GM12878 (cell line): ENCODE measurements around the gene CXXC4. TPM values are rescaled to one million over a fixed set of nuclear protein-coding genes. Genes with fewer than 3 reads are reported as not detected.
A peak's percentile ranks its signal among the peaks of the same experiment; 100 is the strongest.

Experiments
- ATAC-seq: fragments of 200-7000 bp; cut with Tn5 transposase; 3 replicates; pipeline ENCODE4 v1.9.1; 2020; ENCODE audit warnings: mild to moderate bottlenecking, moderate library complexity
- BruUV-seq: library from RNA; stranded (reverse); fragments of 400-500 nt; replicated peaks from 2 replicates; lab custom pipeline; 2021; lab: Mats Ljungman, UMichigan
- CTCF ChIA-PET: fragments of 300-600 bp; sonication (Branson Sonifier 250); formaldehyde crosslinking; extraction: SDS; loops from one replicate; lab custom pipeline; 2021; ENCODE audit warnings: inconsistent platforms; lab: Yijun Ruan, JAX
- POLR2A ChIA-PET: fragments of 350-600 bp; formaldehyde crosslinking; extraction: SDS; loops from one replicate; lab custom pipeline; 2021; ENCODE audit warnings: inconsistent platforms; lab: Charles Lee
- RAD21 ChIA-PET: fragments of 300-600 bp; sonication (Branson Sonifier 250); formaldehyde crosslinking; loops from one replicate; lab custom pipeline; 2023; ENCODE audit warnings: antibody characterized with exemption; ENCODE audit not compliant: unreplicated experiment; lab: Charles Lee
- SMC1A ChIA-PET: fragments of 300-600 bp; sonication (Branson Sonifier 250); formaldehyde crosslinking; loops from one replicate; lab custom pipeline; 2023; ENCODE audit not compliant: unreplicated experiment, uncharacterized antibody; lab: Charles Lee
- DNase-seq: peaks from one replicate; pipeline ENCODE4 v3.0.0-alpha.2; 2011; ENCODE audit warnings: low read depth, low spot score
- FAIRE-seq: peaks from 3 replicates; lab custom pipeline; 2011; peaks lifted over from hg19 to GRCh38; lab: Jason Lieb, UNC
- H2AFZ ChIP-seq: 2 replicates; pipeline ENCODE4 v1.6.0; 2011; ENCODE audit warnings: low read depth, low read length, control low read depth; ENCODE audit not compliant: control insufficient read depth
- H3K27ac ChIP-seq: 2 replicates; pipeline ENCODE4 v1.5.1; 2011; ENCODE audit warnings: control low read depth; ENCODE audit not compliant: control insufficient read depth, insufficient read depth
- H3K27me3 ChIP-seq, 2 experiments: replicated peaks in 1 of 2; 2 replicates each; pipeline versions ENCODE4 v1.6.0 to v1.6.1; 2011; ENCODE audit warnings: low read length in 1 of 2; ENCODE audit not compliant: control insufficient read depth in 2 of 2, insufficient read depth in 2 of 2
- H3K36me3 ChIP-seq, 2 experiments: 2 replicates each; pipeline ENCODE4 v1.5.1; 2011; ENCODE audit warnings: low read length in 1 of 2; ENCODE audit not compliant: control insufficient read depth in 2 of 2, insufficient read depth in 2 of 2
- H3K4me1 ChIP-seq: 2 replicates; pipeline ENCODE4 v1.6.1; 2011; ENCODE audit warnings: mild to moderate bottlenecking, low read length, moderate library complexity, mixed read lengths; ENCODE audit not compliant: control insufficient read depth, insufficient read depth
- H3K4me2 ChIP-seq: 2 replicates; pipeline ENCODE4 v1.6.0; 2011; ENCODE audit warnings: control low read depth; ENCODE audit not compliant: control insufficient read depth, insufficient read depth
- H3K4me3 ChIP-seq: fragments of 200-600 bp; sonication (generic); 2 replicates; pipeline ENCODE4 v1.5.1; 2016
- H3K79me2 ChIP-seq: 2 replicates; pipeline ENCODE4 v1.6.0; 2011; ENCODE audit warnings: low read length; ENCODE audit not compliant: control insufficient read depth, insufficient read depth
- H3K9ac ChIP-seq: 2 replicates; pipeline ENCODE4 v1.8.0; 2011; ENCODE audit warnings: low read length, control low read depth, mixed read lengths; ENCODE audit not compliant: control insufficient read depth, insufficient read depth
- H3K9me3 ChIP-seq: replicated peaks from 3 replicates; pipeline ENCODE4 v1.5.1; 2011; ENCODE audit warnings: mild to moderate bottlenecking, low read length; ENCODE audit not compliant: control insufficient read depth, insufficient read depth
- H4K20me1 ChIP-seq: 2 replicates; pipeline ENCODE4 v1.6.0; 2011; ENCODE audit not compliant: control insufficient read depth, insufficient read depth
- CEBPZ ChIP-seq: fragments of 150-350 bp; IDR thresholded peaks from 2 replicates; pipeline ENCODE4 v1.6.1; 2016; ENCODE audit warnings: low read depth, low read length
- EED ChIP-seq: sonication (generic); IDR thresholded peaks from 2 replicates; pipeline ENCODE4 v1.6.1; 2016; ENCODE audit warnings: antibody characterized with exemption, low read depth
- IKZF2 ChIP-seq, 2 experiments: fragments of 450-650 bp; IDR thresholded peaks; 2 replicates each; pipeline ENCODE4 v1.6.1; 2017; ENCODE audit warnings: mild to moderate bottlenecking in 2 of 2, moderate library complexity in 2 of 2
- IRF4 ChIP-seq: IDR thresholded peaks from 2 replicates; pipeline ENCODE4 v1.6.1; 2011; ENCODE audit warnings: low read depth, low read length
- JUNB ChIP-seq: IDR thresholded peaks from 2 replicates; pipeline ENCODE4 v1.6.1; 2016; ENCODE audit warnings: antibody characterized with exemption, mild to moderate bottlenecking
- JUND ChIP-seq: IDR thresholded peaks from 2 replicates; pipeline ENCODE4 v1.6.1; 2012; ENCODE audit warnings: low read depth, mild to moderate bottlenecking, low read length, improper control_type of control experiment, moderate library complexity
- NBN ChIP-seq: fragments of 450-650 bp; IDR thresholded peaks from 2 replicates; pipeline ENCODE4 v1.6.1; 2016
- NFYB ChIP-seq: IDR thresholded peaks from 2 replicates; pipeline ENCODE4 v1.6.1; 2011; ENCODE audit warnings: low read depth, mild to moderate bottlenecking, low read length, improper control_type of control experiment, moderate library complexity; ENCODE audit not compliant: insufficient read depth
- PML ChIP-seq: IDR thresholded peaks from 2 replicates; pipeline ENCODE4 v1.6.1; 2012; ENCODE audit warnings: low read length, inconsistent platforms
- POLR2AphosphoS2 ChIP-seq: IDR thresholded peaks from 2 replicates; pipeline ENCODE4 v1.6.1; 2011; ENCODE audit warnings: low read depth, mild to moderate bottlenecking, low read length, improper control_type of control experiment, moderate library complexity
- RELA ChIP-seq: fragments of 450-650 bp; IDR thresholded peaks from 2 replicates; pipeline ENCODE4 v1.8.0; 2014; ENCODE audit warnings: borderline replicate concordance; ENCODE audit not compliant: partially characterized antibody
- SIN3A ChIP-seq: IDR thresholded peaks from 2 replicates; pipeline ENCODE4 v1.6.1; 2012; ENCODE audit warnings: low read depth, low read length, improper control_type of control experiment
- SIX5 ChIP-seq: IDR thresholded peaks from 2 replicates; pipeline ENCODE4 v1.6.1; 2011; ENCODE audit warnings: mild to moderate bottlenecking, low read depth, low read length, moderate library complexity; ENCODE audit not compliant: severe bottlenecking
- SKIL ChIP-seq: fragments of 450-650 bp; IDR thresholded peaks from 2 replicates; pipeline ENCODE4 v1.6.1; 2017; ENCODE audit warnings: mild to moderate bottlenecking, low read depth, inconsistent platforms; ENCODE audit not compliant: poor library complexity, severe bottlenecking
- SMC3 ChIP-seq: IDR thresholded peaks from 2 replicates; pipeline ENCODE4 v1.6.1; 2011; ENCODE audit warnings: low read length, improper control_type of control experiment, borderline replicate concordance
- USF2 ChIP-seq: IDR thresholded peaks from 2 replicates; pipeline ENCODE4 v1.6.1; 2011; ENCODE audit warnings: low read depth, low read length, improper control_type of control experiment, borderline replicate concordance
- ZSCAN29 ChIP-seq: fragments of 450-650 bp; IDR thresholded peaks from 2 replicates; pipeline ENCODE4 v1.6.1; 2017; ENCODE audit warnings: mild to moderate bottlenecking, moderate library complexity
- WGBS: methylation state at CpG from one replicate; pipeline ENCODE4 v1.1.6; 2016; ENCODE audit warnings: low lambda C conversion rate; ENCODE audit not compliant: insufficient replicate concordance, insufficient coverage; ENCODE audit errors: missing lambda C conversion rate; 5-methylcytosine and 5-hydroxymethylcytosine counted together
- in situ Hi-C: fragments of 300-500 bp; cut with MboI; formaldehyde crosslinking; loops from 9 replicates; pipeline ENCODE4 v1.14.3; 2018; ENCODE audit warnings: mixed read lengths
- intact Hi-C: fragments of 100-400 bp; cut with micrococcal nuclease; formaldehyde crosslinking; loops from one replicate; pipeline ENCODE4 v1.14.2; 2022; ENCODE audit not compliant: unreplicated experiment
- polyA plus RNA-seq, 11 experiments: library from polyadenylated mRNA; depleted of rRNA in 4 of 11; unstranded in 6 of 11; stranded (reverse) in 5 of 11; fragments of >200 nt; fragmentation: Nextera tagmentation in 4 of 11; fragmentation: Illumina TruSeq in 1 of 11; extraction: Ambion mirVana in 4 of 11; extraction: Trizol in 1 of 11; gene quantifications; 1 replicate in 1 of 11; 2 replicates in 10 of 11; pipeline versions ENCODE4 v1.2.1 to v1.2.3, GENCODE V29; 2011 to 2016; ENCODE audit warnings: inconsistent platforms in 2 of 11, missing spikeins in 2 of 11, low read depth in 1 of 11
- total RNA-seq, 4 experiments: library from RNA; depleted of rRNA in 3 of 4; stranded (reverse); fragments of >200 nt in 3 of 4; fragmentation: Illumina TruSeq in 1 of 4; extraction: Trizol in 1 of 4; gene quantifications; 2 replicates each; pipeline versions ENCODE4 v1.2.1 to v1.2.3, GENCODE V29; 2013 to 2021

The CXXC4 gene
- total and polyA plus RNA-seq, 10 of the 15 experiments (the other 5 are each of a cell fraction or from before 2014, with no cell fraction given) = 4.2 to 17.0 (median 7.8) TPM

GRCh38 chr4:104494822-104495559, at the start of gene CXXC4 (continued):
- TF ChIP-seq CEBPZ (no peak), IKZF2 (IDR thresholded peaks at IDR 0.05) (peak; percentile 65 to 87), EED (peak; percentile 86), IRF4 (0 out of 2 replicates have a peak, but pooled peaks have one; percentile 29), POLR2AphosphoS2 (0 out of 2 replicates have a peak, but pooled peaks have one; percentile 33), NBN (peak; percentile 80), USF2 (no peak), SIX5 (no peak)

GRCh38 chr4:104533156-104533555, 38.5 kb upstream of the CXXC4 start:
- Histone ChIP-seq H3K4me3 (no peak overlapping the region), H3K36me3 (no peaks in the 10 kb centered on the region), H3K4me1 (no peaks in the 10 kb centered on the region), H2AFZ (no peak overlapping the region), H4K20me1 (no peaks in the 10 kb centered on the region), H3K9me3 (no peaks in the 10 kb centered on the region; the same call in 1 of the 3 replicates), H3K79me2 (no peaks in the 10 kb centered on the region), H3K9ac (no peak overlapping the region), H3K4me2 (no peak overlapping the region), H3K27ac (no peak overlapping the region), H3K27me3 (no peaks in the 10 kb centered on the region)
- POLR2A ChIA-PET = no interaction called here
- WGBS = 64% methylated on average over 1 of the region's 1 CpG
- no TSS peak for BruUV-seq
- DNase-seq = no peak
- RAD21 ChIA-PET = no interaction called here
- SMC1A ChIA-PET = interaction anchor here (1.1 kb wide), 1 partner anchor 39 kb away, joined by 3 read pairs; no protein-coding TSS in a partner anchor
- no peak for FAIRE-seq
- in situ Hi-C loops = no loop called here
- intact Hi-C loops = no loop called here
- ATAC-seq = no peak
- CTCF ChIA-PET = no interaction called here
- TF ChIP-seq USF2 = no peak
- TF ChIP-seq SIN3A = no peak
- no peak for TF ChIP-seq RELA
- TF ChIP-seq ZSCAN29 = no peak
- TF ChIP-seq JUND = no peak
- no peak for TF ChIP-seq NFYB
- no peak for TF ChIP-seq JUNB
- no peak for TF ChIP-seq SKIL
- TF ChIP-seq SMC3 = no peak
- TF ChIP-seq PML = no peak
